ENCODE measurements around the gene KRTAP9-2. TPM values are rescaled to one million over a fixed set of nuclear protein-coding genes. Genes with fewer than 3 reads are reported as not detected.
"Not testable (repeated sequence)": the region's sequence is repeated elsewhere in the genome, so short reads cannot be mapped to it uniquely, and the experiment has no call there.

KRTAP9-2 gene
- total and polyA plus RNA-seq, 8 donors, result not detected

DNA sequence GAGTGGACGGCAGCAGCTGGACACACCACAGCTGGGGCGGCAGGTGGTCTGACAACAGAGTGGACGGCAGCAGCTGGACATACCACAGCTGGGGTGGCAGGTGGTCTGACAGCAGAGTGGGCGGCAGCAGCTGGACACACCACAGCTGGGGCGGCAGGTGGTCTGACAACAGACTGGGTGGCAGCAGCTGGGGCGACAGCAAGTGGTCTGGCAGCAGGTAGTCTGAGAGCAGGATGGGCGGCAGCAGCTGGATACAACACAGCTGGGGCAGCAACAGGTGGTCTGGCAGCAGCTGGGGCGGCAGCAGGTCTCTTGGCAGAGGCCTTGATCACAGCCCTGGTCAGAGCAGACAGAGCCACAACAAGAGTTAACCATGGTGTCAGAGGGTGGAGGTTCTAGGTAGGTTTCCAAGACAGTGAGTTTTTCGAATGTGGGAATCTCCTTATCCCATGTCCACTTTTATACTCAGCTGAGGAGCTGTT, 41.9 kb upstream of the KRTAP9-2 start, which contains the start of gene KRTAP4-1:
Gene KRTAP4-1, minus strand, starts transcription at position 432 of the 482 bp plus-strand sequence. Its CDS starts 57 bp downstream, at position 375.
- DNase-seq, result peak in 1 of 6 donors; percentile 29
- H3K36me3 ChIP-seq, result no peaks in the 10 kb centered on the region
- TF ChIP-seq, protein P1, sequence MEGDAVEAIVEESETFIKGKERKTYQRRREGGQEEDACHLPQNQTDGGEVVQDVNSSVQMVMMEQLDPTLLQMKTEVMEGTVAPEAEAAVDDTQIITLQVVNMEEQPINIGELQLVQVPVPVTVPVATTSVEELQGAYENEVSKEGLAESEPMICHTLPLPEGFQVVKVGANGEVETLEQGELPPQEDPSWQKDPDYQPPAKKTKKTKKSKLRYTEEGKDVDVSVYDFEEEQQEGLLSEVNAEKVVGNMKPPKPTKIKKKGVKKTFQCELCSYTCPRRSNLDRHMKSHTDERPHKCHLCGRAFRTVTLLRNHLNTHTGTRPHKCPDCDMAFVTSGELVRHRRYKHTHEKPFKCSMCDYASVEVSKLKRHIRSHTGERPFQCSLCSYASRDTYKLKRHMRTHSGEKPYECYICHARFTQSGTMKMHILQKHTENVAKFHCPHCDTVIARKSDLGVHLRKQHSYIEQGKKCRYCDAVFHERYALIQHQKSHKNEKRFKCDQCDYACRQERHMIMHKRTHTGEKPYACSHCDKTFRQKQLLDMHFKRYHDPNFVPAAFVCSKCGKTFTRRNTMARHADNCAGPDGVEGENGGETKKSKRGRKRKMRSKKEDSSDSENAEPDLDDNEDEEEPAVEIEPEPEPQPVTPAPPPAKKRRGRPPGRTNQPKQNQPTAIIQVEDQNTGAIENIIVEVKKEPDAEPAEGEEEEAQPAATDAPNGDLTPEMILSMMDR (IDR thresholded peaks at IDR 0.05), result no peak
- no peaks in the 10 kb centered on the region for H3K27me3 ChIP-seq
- intact Hi-C loops (cut with DNase I), result no loop called here
- H3K9me3 ChIP-seq, result no peaks in the 10 kb centered on the region
- no peak within 1 kb of the TSS for H3K4me3 ChIP-seq
- WGBS, 2 donors, result 52 to 54% methylated on average over 7 to 9 of the region's 9 CpGs
- H3K27ac ChIP-seq, result no peak within 1 kb of the TSS
- no peak for FAIRE-seq
- no peaks in the 10 kb centered on the region for H3K4me1 ChIP-seq
- ATAC-seq, result no peak

DNA sequence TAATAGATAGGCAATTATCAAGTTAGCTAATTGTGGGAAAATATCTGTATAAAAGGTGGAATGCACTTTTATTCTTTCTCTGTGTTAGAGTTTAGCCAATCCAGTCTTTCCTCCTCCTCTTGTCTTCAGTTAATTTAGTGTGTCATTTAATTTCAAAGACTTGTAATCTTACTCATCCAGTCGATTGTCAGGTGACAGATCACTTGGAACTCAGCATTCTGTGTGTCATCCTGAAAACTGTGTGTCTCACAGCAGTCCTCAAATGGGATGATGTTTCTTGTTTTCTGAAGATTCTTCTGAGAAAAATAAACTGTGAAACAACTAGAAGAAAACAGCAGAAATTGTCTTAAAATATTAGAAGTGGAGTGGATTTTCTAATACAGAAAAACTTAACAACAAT, 41.4 kb upstream of the KRTAP9-2 start:
- DNase-seq (no peak), ATAC-seq (no peak), FAIRE-seq (no peak)
- intact Hi-C loops (cut with DNase I), result no loop called here
- H3K36me3 ChIP-seq, result no peaks in the 10 kb centered on the region
- H3K9me3 ChIP-seq, result no peaks in the 10 kb centered on the region
- no peaks in the 10 kb centered on the region for H3K27me3 ChIP-seq
- no peak overlapping the region for H3K27ac ChIP-seq
- TF ChIP-seq, protein P1 (IDR thresholded peaks at IDR 0.05), result no peak
- 25 to 26% methylated on average over 1 of the region's 1 CpG for WGBS, 2 donors
- H3K4me3 ChIP-seq, result no peak overlapping the region
- no peaks in the 10 kb centered on the region for H3K4me1 ChIP-seq

DNA sequence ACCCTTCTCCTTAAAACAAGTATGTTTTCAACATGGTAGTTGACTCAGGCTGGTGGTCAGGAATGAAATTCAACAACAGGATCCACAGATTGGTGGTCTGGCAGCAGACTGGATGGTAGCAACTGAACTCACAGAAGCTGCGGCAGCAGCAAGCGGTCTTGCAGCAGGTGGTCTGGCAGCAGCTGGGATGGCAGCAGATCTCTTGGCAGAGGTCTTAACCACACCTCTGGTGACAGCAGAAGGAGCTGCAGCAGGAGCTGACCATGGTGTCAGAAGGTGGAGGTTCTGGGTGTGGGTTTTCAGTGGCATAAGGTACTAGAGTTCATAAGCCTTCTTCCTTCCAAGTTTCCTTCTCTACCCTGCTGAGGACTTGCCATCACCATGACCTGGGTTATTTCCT, 39.6 kb upstream of the KRTAP9-2 start:
- H3K27ac ChIP-seq, result no peak overlapping the region
- H3K9me3 ChIP-seq, result no peaks in the 10 kb centered on the region
- H3K27me3 ChIP-seq, result no peaks in the 10 kb centered on the region
- no peak overlapping the region for H3K4me3 ChIP-seq
- TF ChIP-seq, protein P1 (IDR thresholded peaks at IDR 0.05), result no peak
- no peaks in the 10 kb centered on the region for H3K4me1 ChIP-seq
- 66 to 70% methylated on average over 2 of the region's 2 CpGs for WGBS, 2 donors
- H3K36me3 ChIP-seq, result no peaks in the 10 kb centered on the region
- intact Hi-C loops (cut with DNase I), result no loop called here
- ATAC-seq (no peak), FAIRE-seq (no peak), DNase-seq (no peak)

DNA sequence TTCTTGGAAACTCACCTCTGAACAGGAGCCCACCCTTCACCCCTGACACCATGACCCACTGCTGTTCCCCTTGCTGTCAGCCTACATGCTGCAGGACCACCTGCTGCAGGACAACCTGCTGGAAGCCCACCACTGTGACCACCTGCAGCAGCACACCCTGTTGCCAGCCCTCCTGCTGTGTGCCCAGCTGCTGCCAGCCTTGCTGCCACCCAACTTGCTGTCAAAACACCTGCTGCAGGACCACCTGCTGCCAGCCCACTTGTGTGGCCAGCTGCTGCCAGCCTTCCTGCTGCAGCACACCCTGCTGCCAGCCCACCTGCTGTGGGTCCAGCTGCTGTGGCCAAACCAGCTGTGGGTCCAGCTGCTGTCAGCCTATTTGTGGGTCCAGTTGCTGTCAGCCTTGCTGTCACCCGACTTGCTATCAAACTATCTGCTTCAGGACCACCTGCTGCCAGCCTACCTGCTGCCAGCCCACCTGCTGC, 36.6 kb upstream of the KRTAP9-2 start, which contains the start of gene KRTAP9-1:
Gene KRTAP9-1, plus strand, starts transcription at position 51 of the 482 bp plus-strand sequence. Its CDS starts 0 bp downstream, at position 51.
- ATAC-seq; DNase-seq; H3K9me3 ChIP-seq; intact Hi-C loops (cut with DNase I); H3K4me1 ChIP-seq; H3K27me3 ChIP-seq; H3K36me3 ChIP-seq; FAIRE-seq; H3K4me3 ChIP-seq; H3K27ac ChIP-seq: not testable (repeated sequence)
- WGBS, 2 donors, result 56 to 64% methylated on average over 1 of the region's 1 CpG

DNA sequence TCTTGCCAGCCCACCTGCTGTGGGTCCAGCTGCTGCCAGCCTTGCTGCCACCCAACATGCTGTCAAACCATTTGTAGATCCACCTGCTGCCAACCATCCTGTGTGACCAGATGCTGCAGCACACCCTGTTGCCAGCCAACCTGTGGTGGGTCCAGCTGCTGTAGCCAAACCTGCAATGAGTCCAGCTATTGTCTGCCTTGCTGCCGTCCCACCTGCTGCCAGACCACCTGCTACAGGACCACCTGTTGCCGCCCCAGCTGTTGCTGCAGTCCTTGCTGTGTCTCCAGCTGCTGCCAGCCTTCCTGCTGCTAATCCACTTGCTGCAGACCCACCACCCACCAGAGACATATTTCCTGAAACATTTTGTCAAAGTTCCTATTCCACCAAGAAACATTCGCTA, 36.1 kb upstream of the KRTAP9-2 start:
- no peak for FAIRE-seq
- Histone ChIP-seq H3K4me1 (no peaks in the 10 kb centered on the region), H3K4me3 (no peak overlapping the region), H3K36me3 (no peaks in the 10 kb centered on the region), H3K27me3 (no peaks in the 10 kb centered on the region), H3K9me3 (no peaks in the 10 kb centered on the region), H3K27ac (no peak overlapping the region)
- no peak for DNase-seq
- intact Hi-C loops (cut with DNase I), result no loop called here
- ATAC-seq, result no peak
- TF ChIP-seq, protein P1 (IDR thresholded peaks at IDR 0.05), result no peak
- 66 to 67% methylated on average over 3 of the region's 3 CpGs for WGBS, 2 donors
